ENCODE results near the gene KIAA1671. TPM values are rescaled to one million over a fixed set of nuclear protein-coding genes. Genes with fewer than 3 reads are reported as not detected.
A peak's percentile ranks its signal among the peaks of the same experiment; 100 is the strongest.

Gene KIAA1671
- total and polyA plus RNA-seq, 7 donors, result 6.3 to 34.2 (median 10.2) TPM

DNA sequence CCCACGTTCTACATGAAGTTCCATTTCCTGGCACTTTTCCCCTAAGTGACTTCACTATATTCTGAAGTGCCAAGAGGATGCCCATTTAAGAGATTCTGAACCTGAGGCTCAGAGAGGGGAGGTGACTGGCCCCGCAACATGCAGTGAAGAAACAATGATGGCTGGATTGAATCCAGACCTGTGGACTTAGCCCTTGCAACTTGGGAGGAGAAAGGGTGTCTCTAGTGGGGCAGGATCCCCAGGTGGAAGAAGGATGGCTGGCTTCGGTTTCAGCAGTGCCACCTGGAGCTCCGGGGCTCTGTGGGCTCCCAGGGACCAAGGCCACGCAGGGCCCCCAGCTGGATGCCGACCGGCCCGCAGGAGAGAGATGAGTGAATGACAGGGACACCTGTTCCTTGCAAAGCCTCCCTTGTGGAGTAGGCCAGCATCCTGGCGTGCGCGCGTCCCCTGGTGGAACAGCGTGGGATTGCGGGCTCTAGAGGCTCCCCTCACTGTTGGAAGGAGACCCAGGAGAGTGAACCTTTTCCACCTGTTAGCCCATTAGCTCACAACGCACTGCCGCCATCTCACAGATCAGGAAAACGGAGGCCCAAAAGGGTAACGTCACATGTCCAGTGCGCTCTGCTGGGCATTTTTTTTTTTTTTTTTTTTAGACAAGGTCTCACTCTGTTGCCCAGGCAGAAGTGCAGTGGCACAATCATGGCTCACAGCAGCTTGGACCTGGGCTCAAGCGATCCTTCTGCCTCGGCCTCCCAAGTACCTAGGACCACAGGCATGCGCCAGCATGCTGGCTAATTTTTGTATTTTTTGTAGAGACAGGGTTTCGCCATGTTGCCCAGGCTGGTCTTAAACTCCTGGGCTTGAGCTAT lies 104.7 kb downstream of the KIAA1671 start:
- intact Hi-C loops (cut with DNase I), result no loop called here
- H3K27ac ChIP-seq, result no peak overlapping the region

DNA sequence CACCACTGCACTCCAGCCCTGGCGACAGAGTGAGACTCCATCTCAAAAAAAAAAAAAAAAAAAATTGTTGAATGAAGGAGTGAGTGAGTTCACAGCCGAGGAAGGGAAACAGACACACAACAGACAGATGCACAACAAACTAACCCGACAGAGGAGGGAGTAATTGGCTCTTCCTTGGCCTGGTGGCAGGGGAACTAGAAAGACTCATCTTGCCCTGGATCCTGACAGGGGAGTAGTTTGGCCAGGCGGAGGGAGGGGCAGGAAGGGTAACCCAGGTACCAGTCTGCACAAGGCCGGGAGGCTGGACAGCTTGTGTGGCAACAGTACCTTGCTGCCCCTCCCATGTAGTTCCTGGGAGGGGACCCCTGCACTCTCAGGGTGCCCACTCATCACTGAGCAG lies 106.9 kb downstream of the KIAA1671 start:
- Histone ChIP-seq H3K4me3 (no peak overlapping the region), H3K9me3 (no peaks in the 10 kb centered on the region), H3K36me3 (no peaks in the 10 kb centered on the region), H3K27ac (no peak overlapping the region), H3K4me1 (no peaks in the 10 kb centered on the region), H3K27me3 (no peaks in the 10 kb centered on the region)
- intact Hi-C loops (cut with DNase I), result no loop called here
- 94 to 96% methylated on average over 5 of the region's 5 CpGs for WGBS, 2 donors
- no peak for DNase-seq
- TF ChIP-seq CTCF (IDR thresholded peaks at IDR 0.05) (no peak), POLR2AphosphoS5 (IDR thresholded peaks at IDR 0.05) (no peak), EP300 (IDR thresholded peaks at IDR 0.05) (no peak)

More for the DNA sequence above, 104.7 kb downstream of the KIAA1671 start:
- DNase-seq, result peak; percentile 69
- no peaks in the 10 kb centered on the region for H3K27me3 ChIP-seq
- no peaks in the 10 kb centered on the region for H3K4me1 ChIP-seq
- WGBS, 2 donors, result 26 to 36% methylated on average over 23 of the region's 23 CpGs
- no peak for TF ChIP-seq POLR2AphosphoS5 (IDR thresholded peaks at IDR 0.05)
- TF ChIP-seq CTCF (IDR thresholded peaks at IDR 0.05), result peak; percentile 43 to 75 (median 56)
- no peaks in the 10 kb centered on the region for H3K36me3 ChIP-seq
- H3K4me3 ChIP-seq, result no peak overlapping the region
- no peaks in the 10 kb centered on the region for H3K9me3 ChIP-seq

DNA sequence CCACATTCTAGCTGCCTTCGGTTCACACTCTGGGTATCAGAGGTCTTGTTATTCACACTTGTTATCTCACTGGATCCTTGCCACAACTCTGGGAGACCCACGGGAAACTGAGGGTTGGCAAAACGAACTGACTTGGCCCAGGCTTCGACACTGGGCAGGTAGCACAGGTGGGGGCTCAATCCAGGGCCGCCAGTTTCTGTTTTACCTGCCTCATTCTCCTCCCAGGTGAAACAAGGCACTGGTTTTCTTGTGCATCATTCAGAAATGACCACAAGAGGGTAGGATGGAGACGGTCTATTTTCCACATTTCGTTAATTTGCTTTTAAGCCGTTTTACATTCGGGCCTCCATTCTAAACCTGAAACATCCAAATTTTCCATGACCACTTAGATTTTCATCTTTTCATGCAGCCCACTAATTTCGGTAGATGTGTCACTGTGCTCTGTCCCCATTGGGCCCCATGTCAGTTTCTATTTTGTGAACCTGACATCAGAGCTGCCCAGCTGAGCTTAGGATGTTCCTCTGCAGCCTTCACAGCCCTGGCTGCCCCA lies 108.1 kb downstream of the KIAA1671 start:
- Histone ChIP-seq H3K4me1 (no peaks in the 10 kb centered on the region), H3K27me3 (no peaks in the 10 kb centered on the region), H3K4me3 (no peak overlapping the region), H3K27ac (no peak overlapping the region), H3K9me3 (no peaks in the 10 kb centered on the region), H3K36me3 (no peaks in the 10 kb centered on the region)
- no peak for TF ChIP-seq POLR2AphosphoS5 (IDR thresholded peaks at IDR 0.05)
- TF ChIP-seq EP300 (IDR thresholded peaks at IDR 0.05), result no peak
- no peak for TF ChIP-seq CTCF (IDR thresholded peaks at IDR 0.05)
- TF ChIP-seq POLR2A (IDR thresholded peaks at IDR 0.05), result no peak
- WGBS, 2 donors, result 65 to 74% methylated on average over 10 of the region's 10 CpGs
- intact Hi-C loops (cut with DNase I), result no loop called here
- DNase-seq, result no peak

GRCh38 chr22:25061134-25061533 lies 108.6 kb downstream of the KIAA1671 start:
- H3K27me3 ChIP-seq, result no peaks in the 10 kb centered on the region
- H3K36me3 ChIP-seq, result no peaks in the 10 kb centered on the region
- TF ChIP-seq POLR2A (IDR thresholded peaks at IDR 0.05) (no peak), CTCF (IDR thresholded peaks at IDR 0.05) (no peak), EP300 (IDR thresholded peaks at IDR 0.05) (no peak), POLR2AphosphoS5 (IDR thresholded peaks at IDR 0.05) (no peak)
- intact Hi-C loops (cut with DNase I), result no loop called here
- DNase-seq, result no peak
- no peaks in the 10 kb centered on the region for H3K4me1 ChIP-seq
- no peak overlapping the region for H3K4me3 ChIP-seq
- 93 to 94% methylated on average over 5 of the region's 5 CpGs for WGBS, 2 donors
- H3K27ac ChIP-seq, result no peak overlapping the region
- H3K9me3 ChIP-seq, result no peaks in the 10 kb centered on the region
